DOHH2 (cell line): ENCODE data around the gene ZBTB12.

Source experiments
- EZH2phosphoT487 ChIP-seq: fragments of 200-600 bp; sonication (generic); IDR thresholded peaks from 2 replicates; pipeline ENCODE4 v1.6.1; 2017; ENCODE audit warnings: borderline replicate concordance, mild to moderate bottlenecking, antibody characterized with exemption, low read length, moderate library complexity, mixed read lengths
- TF ChIP-seq, protein P1 (sequence below): fragments of 200-600 bp; sonication (generic); IDR thresholded peaks from one replicate; pipeline ENCODE4 v1.5.1; 2014; ENCODE audit warnings: antibody characterized with exemption, mild to moderate bottlenecking, low read depth, low read length; ENCODE audit not compliant: poor library complexity, severe bottlenecking

DNA sequence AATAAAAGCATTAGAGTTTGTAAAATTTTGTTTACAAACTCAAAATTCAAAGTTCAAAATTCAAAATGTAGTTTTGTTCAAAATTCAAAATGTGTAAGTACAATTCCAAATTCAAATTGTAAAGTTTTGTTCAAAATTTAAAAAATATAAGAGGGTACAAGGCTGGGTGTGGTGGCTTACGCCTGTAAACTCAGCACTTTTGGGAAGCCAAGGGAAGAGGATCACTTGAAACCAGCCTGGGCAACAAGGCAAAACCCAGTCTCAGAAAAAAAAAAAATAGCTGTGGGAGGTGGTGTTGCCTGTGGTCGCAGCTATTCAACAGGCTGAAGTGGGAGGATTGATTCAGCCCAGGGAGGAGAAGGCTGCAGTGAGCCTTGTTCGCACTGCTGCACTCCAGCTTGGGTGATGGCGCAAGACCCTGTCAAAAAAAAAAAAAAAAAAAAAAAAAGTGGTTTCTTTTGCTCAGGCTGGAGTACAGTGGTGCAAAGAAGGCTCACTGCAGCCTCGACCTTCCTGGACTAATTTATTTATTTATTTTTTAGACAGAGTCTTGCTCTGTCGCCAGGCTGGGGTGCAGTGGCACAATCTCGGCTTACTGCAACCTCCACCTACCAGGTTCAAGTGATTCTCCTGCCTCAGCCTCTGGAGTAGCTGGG is 5.4 kb upstream of the ZBTB12 start:
- TF ChIP-seq, protein P1, sequence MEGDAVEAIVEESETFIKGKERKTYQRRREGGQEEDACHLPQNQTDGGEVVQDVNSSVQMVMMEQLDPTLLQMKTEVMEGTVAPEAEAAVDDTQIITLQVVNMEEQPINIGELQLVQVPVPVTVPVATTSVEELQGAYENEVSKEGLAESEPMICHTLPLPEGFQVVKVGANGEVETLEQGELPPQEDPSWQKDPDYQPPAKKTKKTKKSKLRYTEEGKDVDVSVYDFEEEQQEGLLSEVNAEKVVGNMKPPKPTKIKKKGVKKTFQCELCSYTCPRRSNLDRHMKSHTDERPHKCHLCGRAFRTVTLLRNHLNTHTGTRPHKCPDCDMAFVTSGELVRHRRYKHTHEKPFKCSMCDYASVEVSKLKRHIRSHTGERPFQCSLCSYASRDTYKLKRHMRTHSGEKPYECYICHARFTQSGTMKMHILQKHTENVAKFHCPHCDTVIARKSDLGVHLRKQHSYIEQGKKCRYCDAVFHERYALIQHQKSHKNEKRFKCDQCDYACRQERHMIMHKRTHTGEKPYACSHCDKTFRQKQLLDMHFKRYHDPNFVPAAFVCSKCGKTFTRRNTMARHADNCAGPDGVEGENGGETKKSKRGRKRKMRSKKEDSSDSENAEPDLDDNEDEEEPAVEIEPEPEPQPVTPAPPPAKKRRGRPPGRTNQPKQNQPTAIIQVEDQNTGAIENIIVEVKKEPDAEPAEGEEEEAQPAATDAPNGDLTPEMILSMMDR, result no peak
- TF ChIP-seq EZH2phosphoT487, result no peak
